ENCODE results near the gene PPDPF.
"Not testable (repeated sequence)": the region's sequence is repeated elsewhere in the genome, so short reads cannot be mapped to it uniquely, and the experiment has no call there.

The PPDPF gene

DNA sequence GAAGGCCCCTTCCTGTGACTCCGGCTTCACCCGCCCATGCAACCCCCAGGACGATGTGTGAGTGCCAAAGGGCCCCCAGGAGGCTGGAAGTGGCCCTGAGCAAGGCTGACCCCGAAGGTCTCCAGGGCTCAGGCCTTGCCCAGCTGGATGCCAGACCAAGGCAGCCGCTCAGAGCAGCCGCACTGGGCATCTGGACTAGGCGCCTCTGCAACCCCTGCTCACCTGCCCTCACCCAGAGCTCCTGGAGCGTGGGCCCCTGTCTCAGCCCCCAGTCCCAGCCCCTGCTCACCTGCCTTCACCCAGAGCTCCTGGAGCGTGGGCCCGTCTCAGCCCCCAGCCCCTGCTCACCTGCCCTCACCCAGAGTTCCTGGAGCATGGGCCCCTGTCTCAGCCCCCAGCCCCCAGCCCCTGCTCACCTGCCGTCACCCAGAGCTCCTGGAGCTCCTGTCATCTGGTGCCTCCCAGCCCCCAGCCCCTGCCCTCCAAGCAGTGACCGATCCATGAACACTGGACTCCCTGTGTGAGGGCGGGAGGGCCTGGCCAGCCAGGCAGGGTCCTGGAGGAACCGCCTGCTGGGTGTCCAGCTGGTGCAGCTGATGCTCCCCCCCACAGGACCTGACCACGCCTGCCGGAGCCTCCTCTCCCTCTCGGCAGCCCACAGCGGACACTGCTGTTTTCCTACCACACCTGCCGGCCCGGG, 25.8 kb downstream of the PPDPF start:
- no peak for DNase-seq (ENCODE audit: extremely low spot score, insufficient read length, low read depth)
- no peak for FAIRE-seq

DNA sequence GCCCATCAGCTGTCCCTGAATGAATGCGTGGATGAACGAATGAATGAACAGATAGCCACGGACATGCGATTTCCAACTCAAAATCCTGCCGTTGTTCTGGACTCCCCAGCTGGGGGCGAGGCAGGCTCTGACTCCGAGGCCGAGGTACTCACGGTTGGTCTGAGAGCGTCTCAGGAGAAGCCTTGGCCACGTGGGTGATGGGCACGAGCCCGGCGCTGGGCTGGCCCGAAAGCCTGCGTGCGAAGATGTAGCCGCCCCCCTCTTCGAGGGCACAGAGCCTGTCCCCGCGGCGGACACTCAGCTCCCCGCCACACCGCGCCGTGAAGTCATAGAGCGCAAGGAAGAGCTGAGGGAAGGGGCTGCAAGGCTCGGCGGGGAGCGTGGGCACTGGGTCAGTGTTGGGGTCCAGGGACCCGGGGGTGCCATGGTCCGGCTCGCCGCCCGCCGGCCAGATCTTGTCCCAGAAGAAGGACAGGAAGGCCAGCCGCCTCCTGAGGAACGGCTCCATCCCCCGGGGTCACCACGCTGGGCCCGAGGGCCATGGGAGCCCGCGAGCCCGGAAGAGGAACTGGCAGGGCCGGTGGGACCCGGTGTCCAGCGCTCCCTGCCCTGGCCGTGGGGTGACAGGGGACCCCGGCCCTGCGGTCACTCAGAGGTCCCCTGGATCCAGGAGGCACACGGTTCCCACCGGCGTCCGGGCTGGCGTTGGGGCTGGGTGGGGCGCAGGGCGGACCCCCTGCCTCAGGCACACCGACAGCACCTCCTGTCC, 26.6 kb downstream of the PPDPF start:
- no peak for DNase-seq (ENCODE audit: extremely low spot score, insufficient read length, low read depth)
- FAIRE-seq = no peak

DNA sequence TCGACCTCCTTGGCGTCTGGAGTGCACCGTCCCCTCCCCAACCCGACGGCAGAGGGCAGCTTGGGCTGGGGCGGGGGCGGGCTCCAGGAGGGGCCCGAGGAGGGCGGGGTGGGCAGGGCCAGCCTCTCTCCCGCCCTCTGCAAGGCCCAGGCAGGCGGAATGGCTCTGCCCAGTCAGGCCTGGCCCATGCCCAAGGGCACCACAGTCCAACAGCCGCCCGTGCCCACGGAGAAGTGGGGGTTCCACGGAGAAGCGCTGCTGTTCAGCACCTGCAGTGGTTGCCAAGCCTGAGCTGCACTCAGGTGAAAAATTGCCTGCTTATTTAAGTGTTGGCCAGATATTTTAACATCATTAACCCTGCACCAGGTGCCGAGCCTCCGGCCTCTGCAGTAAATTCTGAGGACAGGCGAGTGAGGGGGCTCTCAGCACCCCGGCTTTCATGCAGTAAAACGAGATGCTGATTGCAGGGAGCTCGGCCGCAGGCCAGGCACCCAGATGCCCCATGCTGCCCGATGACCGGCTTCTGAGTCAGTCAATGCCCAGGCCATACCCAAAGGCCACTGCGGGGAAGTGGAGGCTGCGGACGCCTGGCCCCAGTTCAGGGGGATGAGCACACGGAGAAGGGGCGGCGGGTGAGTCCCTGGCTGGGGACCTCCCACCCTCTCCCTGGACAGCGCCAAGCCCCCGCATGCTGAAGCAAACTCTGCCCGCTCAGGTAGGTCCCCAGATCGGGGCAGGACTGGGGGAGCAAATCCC, 27.3 kb downstream of the PPDPF start, which contains the start of gene SRMS:
Gene SRMS (minus strand): TSS at position 25 of the 756 bp plus-strand sequence. CDS start 286 bp downstream, outside the sequence.
- no peak for DNase-seq (ENCODE audit: extremely low spot score, insufficient read length, low read depth)
- FAIRE-seq = no peak

DNA sequence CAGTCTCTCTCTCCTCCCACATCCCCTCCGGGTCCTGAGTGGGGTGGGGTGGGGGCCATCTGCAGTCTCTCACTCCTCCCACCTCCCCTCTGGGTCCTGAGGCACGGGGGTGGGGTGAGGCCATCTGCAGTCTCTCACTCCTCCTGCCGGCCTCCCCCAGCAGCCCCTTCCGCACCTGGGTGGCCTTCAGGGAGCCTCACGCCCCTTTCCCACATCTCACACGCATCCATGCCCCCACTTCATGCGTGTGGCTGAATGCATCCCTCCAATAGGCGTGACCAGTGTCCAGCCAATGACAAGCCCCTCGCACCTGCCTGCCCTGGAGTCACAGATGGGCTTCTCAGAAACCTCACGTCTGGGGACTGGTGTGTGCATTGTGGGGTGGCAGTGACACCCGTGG, 28.0 kb downstream of the PPDPF start:
- FAIRE-seq (no peak), DNase-seq (ENCODE audit: extremely low spot score, insufficient read length, low read depth) (no peak)

DNA sequence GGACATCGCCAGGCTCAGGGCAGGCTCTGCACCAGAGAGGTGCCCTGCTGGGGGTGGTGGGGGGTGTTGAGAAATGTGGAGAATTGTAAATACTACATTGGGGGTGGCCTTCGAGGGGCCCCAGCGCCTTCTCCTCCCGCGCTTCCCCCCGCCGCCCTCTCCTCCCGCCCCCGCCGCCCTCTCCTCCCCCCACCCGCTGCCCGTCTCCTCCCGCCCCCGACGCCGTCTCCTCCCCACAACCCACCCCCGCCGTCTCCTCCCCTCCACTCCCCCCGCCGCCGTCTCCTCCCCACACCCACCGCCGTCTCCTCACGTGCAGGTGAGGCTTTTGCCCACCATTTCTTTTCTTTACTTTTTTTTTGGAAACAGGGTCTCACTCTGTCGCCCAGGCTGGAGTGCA, 28.5 kb downstream of the PPDPF start:
- FAIRE-seq = no peak
- no peak for DNase-seq (ENCODE audit: extremely low spot score, insufficient read length, low read depth)

DNA sequence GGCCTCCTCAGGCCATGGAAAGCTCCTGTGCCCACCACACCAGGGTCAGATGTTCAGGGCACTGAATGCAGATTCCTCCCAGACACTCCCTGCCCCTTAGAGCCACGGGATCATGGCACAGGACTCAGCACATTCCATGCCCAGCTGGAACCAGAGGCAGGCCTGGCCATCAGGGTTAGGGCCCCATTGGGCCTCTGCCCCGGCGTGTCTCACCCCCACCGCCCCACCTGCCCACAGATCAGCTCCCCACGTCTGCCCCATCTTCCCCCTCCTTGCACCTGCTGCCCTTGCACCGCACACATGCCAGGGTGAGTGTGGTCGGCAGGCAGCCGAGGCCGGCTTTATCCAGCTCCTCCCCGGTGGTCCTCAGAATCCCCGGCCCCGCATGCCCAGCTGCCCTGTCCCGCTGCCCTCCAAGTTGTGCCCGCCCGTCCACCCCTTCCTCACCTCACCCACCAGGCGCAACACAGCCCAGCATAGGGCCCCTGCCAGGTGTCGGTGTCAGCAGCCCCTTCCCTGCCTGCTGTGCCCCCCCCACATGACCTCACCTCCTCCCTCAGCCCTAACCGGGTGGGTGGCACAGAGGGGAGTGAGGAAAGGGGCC, 29.2 kb downstream of the PPDPF start:
- FAIRE-seq (no peak), DNase-seq (ENCODE audit: extremely low spot score, insufficient read length, low read depth) (no peak)

DNA sequence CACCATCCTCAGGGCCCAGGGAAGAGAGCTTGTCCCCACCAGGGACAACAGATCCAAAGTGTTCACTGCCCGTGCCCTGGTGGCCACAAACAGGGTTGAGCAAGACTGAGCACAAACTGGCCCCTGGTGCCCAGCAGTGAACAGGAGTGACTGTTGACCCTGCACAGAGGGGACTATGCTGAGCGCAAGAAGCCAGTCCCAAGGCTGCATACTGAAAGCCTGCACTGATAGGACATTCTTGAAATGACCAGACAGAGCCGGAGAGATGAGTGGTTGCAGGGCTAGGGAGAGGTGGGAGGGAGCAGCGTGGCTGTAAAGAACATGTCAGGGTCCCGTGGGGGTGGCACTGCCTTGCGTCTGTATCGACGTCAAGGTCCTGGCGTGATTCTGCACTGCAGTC, 30.5 kb downstream of the PPDPF start:
- FAIRE-seq = no peak
- DNase-seq (ENCODE audit: extremely low spot score, insufficient read length, low read depth) = no peak

DNA sequence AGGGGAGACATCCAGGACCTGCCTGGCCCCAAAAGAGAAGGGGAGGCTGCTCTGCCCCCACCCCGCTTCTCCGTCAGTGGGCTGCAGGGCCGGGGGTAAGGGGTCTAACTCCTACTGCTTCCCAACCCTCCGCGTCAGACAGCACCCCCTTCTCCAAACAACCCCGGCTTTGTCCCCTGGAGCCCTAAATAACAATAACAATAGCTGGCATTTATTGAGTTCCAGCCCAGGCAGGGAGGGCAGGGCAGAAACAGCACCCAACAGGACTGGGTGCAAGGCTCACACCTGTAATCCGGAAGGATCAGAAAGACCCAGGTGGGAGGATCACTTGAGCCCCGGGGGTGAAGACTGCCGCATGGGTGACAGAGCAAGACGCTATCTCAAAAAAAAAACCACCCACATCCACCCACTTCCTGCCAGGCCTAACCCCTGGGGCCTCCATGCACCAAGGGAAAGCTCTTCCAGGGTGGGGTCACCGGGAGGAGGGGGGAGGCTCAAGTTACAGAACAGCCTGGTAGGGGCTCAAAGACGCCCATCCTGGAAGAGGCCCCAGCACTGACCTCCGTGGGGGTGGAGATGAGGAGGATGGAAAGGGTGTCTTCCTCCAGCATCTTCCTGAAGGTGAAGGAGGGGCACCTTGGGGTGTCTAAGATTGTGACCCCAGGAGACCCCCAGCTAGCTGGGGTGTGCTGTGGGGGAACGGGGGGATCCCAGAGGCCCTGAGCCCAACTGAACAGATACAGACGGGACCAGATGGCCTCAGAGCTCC, 32.1 kb downstream of the PPDPF start:
- FAIRE-seq (no peak), DNase-seq (ENCODE audit: extremely low spot score, insufficient read length, low read depth) (no peak)

DNA sequence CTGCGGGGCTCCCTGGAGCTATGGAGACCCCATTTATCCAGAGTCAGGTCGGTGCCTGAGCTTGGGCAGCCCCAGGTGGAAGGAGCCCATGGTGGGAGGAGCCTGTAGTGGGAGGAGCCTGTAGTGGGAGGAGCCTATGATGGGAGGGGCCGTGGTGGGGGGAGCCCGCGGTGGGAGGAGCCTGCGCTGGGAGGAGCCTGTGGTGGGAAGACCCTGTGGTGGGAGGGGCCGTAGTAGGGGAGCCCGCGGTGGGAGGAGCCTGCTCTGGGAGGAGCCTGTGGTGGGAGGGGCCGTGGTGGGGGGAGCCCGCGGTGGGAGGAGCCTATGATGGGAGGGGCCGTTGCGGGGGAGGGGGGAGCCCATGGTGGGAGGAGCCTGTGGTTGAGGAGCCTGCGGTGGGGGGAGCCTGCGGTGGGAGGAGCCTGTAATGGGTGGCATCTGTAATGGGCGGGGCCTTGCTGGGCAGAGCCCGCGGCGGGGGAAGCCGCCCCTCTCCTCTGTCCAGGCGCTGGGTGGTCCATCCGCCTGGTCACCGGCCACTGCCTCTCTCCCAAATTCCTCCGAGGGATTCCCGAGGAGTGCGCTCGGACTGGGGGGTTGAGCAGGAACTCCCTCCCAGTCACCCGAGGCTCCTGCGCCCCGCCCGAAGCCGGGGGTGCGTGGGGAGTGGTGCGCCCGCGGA, 32.8 kb downstream of the PPDPF start:
- peak; percentile 60 for DNase-seq (ENCODE audit: extremely low spot score, insufficient read length, low read depth)
- FAIRE-seq = peak; percentile 99

DNA sequence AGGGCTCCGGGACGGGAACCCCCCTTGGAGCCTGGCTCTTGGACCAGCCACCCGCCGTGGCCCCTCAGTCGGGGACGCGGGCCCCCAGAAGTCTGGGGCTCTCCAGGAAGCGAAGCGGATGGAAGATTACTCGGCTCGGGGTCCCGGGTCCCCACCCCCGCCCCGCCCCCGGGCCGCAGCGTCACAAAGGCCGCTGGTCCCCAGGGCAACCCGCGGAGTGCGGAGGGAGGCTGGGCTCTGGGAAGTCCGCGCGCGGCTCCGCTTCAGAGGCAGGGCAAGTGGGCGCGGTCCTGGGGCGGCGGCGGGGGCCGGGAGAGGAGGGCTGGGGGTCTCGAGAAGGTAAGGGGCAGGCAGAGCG, 33.3 kb downstream of the PPDPF start, which contains the start of gene FNDC11:
Gene FNDC11 (plus strand): TSS at position 227 of the 358 bp plus-strand sequence. CDS start 1,505 bp downstream, outside the sequence.
- DNase-seq (ENCODE audit: extremely low spot score, insufficient read length, low read depth) (no peak), FAIRE-seq (no peak)

DNA sequence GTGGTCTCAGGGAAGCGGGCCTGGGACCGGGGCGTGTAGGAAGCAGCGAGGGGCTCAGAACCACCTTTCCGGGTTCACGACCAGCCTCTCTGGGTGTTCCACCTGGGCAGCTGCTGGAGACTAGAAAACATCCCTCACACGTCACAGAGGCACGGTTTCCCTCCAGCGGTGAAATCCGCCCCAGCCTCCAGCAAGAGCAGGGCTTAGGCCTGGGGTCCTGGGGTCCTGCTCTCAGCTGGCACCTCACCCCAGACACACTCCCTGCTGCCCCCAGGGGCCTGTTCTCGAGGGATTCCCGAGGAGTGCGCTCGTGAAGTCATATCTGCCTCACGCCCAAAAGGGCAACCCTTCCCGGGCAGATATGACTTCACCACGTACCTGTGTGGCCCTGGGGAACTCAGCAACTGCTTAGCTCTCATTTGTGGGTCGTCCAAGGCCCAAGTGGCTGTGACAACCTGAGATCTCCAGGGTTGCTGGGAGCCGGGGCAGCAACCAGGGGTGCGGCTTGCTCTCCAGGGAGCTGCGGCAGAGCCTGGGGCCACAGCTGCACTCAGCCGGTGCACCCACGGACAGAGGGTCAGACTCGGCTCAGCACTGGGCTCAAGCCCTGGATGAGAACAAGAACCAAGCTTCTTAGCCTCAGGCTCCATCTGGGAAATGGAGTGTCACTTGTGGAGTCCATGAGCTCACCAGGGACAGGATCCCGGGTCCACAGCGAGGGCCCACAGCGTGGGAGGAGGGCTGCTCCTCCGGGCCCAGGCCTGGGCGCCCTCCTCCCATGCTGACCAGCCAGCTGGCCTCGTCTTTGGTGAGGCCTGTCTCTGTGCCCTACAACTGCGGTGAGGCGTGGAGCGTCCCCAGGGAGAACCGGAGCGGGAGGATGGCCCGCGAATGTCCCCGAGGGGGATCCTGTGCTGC, 34.1 kb downstream of the PPDPF start:
- no peak for DNase-seq (ENCODE audit: extremely low spot score, insufficient read length, low read depth)
- peak; percentile 73 for FAIRE-seq

DNA sequence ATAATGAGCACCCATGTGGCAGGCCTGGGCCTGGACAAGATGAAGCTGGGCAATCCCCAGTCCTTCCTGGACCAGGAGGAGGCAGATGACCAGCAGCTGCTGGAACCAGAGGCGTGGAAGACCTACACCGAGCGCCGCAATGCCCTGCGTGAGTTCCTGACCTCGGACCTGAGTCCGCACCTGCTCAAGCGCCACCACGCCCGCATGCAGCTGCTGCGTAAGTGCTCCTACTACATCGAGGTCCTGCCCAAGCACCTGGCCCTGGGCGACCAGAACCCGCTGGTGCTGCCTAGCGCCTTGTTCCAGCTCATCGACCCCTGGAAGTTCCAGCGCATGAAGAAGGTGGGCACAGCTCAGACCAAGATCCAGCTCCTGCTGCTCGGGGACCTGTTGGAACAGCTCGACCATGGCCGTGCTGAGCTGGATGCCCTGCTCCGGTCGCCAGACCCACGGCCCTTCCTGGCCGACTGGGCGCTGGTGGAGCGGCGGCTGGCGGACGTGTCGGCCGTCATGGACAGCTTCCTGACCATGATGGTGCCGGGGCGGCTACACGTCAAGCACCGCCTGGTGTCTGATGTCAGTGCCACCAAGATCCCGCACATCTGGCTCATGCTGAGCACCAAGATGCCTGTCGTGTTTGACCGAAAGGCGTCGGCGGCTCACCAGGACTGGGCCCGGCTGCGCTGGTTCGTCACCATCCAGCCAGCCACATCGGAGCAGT, 35.3 kb downstream of the PPDPF start:
- no peak for DNase-seq (ENCODE audit: extremely low spot score, insufficient read length, low read depth)
- no peak for FAIRE-seq

DNA sequence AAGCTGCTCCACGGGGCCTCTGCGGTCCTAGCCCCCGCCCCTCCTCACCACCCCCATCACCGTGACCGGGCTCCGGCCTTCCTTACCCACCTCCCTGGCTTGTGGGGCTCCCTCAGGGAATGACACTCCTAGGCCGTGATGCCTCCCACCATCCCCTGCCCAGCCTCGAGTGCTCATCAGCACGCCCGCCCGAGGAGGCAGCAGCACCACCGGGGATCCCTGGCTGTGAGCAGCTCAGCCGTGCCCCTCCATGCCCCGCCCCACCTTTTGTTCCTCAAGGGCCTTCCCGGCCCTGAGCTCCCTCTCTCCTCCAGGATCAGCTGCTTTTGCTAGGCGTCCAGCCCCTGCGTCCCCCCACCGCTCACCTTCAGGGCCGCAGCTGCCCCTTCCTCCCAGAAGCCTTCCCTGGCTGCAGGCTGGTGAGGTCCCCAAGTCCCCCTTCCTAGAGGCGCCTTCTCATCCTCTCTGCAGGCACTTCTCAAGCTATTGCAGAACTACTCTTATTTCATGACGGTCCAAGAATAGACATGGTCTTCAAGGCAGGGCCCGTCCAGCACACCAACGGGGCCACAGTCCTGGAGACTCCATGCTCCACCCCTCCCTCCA, 36.4 kb downstream of the PPDPF start:
- DNase-seq (ENCODE audit: extremely low spot score, insufficient read length, low read depth) (no peak), FAIRE-seq (no peak)

DNA sequence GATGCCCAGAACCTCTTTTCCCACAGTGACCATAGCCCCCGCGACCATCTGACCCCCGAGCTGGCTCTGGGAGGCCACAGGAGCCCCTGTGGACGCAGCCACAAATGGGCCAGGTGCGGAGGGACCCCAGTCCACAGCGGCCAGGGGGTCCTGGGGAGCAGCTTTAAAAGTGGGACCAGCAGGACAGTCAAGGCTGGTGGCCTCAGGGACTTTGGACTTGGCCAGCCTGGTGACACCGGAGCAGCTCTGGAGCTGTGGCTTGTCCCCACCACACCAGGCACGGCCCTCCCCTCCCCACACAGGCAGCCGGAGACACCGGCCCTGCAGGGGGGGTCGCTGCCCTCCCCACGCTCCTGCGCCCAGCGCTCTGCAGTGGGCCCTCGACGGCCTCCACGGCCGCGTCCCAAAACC, 36.9 kb downstream of the PPDPF start:
- FAIRE-seq (no peak), DNase-seq (ENCODE audit: extremely low spot score, insufficient read length, low read depth) (no peak)

DNA sequence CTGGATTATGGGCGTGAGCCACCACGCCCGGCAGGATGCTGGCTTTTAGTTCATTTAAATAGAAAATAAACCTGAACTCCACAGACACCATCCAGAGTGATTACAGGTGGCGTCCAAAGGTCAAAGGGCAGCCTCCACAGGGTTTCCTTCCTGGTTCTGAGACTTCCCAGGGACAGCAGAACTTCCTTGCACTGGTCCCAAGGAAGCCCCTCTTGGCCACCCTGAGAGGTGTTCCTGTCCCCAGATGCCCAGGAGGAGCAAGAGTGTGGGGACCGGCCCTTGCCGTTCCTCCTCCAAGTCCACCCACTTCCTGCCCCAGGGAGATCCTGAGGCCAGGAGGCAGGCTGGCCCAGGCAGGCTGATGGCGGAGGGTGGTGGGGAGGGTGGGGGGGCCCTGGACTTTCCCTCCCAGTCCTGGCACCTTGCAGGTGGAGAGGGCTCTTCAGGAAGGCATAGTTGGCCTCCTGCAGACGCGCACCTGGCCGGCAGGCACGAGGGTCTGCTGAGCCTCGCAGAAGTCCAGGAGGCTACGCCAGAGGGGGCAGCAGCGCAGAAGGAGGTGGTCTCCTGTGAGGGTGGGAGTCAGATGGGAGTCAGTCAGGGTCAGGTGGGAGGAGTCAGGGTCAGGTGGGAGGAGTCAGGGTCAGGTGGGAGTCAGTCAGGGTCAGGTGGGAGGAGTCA, 38.4 kb downstream of the PPDPF start:
- no peak for DNase-seq (ENCODE audit: extremely low spot score, insufficient read length, low read depth)
- FAIRE-seq = no peak

DNA sequence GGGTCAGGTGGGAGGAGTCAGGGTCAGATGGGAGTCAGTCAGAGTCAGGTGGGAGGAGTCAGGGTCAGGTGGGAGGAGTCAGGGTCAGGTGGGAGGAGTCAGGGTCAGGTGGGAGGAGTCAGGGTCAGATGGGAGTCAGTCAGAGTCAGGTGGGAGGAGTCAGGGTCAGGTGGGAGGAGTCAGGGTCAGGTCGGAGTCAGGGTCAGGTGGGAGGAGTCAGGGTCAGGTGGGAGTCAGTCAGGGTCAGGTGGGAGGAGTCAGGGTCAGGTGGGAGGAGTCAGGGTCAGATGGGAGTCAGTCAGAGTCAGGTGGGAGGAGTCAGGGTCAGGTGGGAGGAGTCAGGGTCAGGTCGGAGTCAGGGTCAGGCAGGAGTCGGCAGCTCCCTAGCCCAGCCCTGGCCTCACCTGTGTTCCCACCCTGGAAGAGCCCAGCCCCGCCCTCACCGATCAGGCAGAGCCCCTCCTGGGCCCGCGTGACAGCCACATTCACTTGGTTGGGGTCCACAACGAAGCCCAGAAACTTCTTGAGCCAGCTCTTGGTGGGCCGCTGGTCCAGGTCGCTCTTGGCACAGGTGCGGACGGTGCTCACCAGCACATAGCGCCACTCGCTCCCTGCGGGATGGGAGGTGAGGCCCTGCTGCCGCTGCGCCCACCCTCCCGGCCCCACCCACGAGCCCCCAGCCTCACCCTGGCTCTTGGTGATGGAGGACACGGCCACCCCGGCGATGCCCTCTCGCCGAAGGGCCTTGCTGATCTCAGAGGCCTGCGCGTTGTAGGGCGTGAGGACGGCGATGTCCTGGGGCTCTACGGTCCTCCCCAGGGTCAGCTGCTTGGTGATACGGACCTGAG, 39.1 kb downstream of the PPDPF start:
- not testable (repeated sequence) for DNase-seq (ENCODE audit: extremely low spot score, insufficient read length, low read depth); FAIRE-seq

Data from GM18507 (cell line).